ENCODE results near the gene IL6.
"Not testable (repeated sequence)": the region's sequence is repeated elsewhere in the genome, so short reads cannot be mapped to it uniquely, and the experiment has no call there.

The IL6 gene

GRCh38 chr7:22704722-22705121 is 22.3 kb upstream of the IL6 start:
- not testable (repeated sequence) for DNase-seq

- DNase-seq, result not testable (repeated sequence)
These were observed 21.1 kb upstream of the IL6 start for GRCh38 chr7:22705874-22706273.

DNA sequence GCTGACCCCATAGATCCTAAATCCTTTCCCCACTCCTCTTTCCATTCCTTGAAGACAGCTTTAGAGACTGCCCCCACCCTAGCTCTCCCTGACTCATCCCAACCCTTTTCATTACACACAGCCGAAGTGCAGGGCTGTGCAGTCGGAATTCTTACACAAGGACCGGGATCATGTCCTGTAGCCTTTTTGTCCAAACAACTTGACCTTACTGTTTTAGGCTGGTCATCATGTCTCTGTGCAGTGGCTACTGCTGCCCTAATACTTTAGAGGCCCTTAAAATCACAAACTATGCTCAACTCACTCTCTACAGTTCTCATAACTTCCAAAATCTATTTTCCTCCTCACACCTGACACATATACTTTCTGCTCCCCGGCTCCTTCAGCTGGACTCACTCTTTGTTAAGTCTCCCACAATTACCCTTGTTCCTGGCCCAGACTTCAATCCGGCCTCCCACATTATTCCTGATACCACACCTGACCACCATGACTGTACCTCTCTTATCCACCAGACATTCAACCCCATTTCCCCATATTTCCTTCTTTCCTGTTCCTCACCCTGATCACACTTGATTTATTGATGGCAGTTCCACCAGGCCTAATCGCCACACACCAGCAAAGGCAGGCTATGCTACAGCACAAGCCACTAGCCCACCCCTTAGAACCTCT is 19.8 kb upstream of the IL6 start:
- DNase-seq, result not testable (repeated sequence)

GRCh38 chr7:22708214-22708613 is 18.8 kb upstream of the IL6 start:
- DNase-seq, result not testable (repeated sequence)

DNA sequence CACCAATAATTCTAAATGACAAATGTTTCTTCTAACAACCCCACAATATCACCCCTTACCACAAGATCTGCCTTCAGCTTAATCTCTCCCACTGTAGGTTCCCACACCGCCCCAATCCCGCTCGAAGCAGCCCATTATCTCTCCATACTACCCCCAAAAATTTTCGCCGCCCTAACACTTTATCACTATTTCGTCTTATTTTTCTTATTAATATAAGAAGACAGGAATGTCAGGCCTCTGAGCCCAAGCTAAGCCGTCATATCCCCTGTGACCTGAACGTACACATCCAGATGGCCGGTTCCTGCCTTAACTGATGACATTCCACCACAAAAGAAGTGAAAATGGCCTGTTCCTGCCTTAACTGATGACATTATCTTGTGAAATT is 18.3 kb upstream of the IL6 start:
- DNase-seq, result not testable (repeated sequence)

DNA sequence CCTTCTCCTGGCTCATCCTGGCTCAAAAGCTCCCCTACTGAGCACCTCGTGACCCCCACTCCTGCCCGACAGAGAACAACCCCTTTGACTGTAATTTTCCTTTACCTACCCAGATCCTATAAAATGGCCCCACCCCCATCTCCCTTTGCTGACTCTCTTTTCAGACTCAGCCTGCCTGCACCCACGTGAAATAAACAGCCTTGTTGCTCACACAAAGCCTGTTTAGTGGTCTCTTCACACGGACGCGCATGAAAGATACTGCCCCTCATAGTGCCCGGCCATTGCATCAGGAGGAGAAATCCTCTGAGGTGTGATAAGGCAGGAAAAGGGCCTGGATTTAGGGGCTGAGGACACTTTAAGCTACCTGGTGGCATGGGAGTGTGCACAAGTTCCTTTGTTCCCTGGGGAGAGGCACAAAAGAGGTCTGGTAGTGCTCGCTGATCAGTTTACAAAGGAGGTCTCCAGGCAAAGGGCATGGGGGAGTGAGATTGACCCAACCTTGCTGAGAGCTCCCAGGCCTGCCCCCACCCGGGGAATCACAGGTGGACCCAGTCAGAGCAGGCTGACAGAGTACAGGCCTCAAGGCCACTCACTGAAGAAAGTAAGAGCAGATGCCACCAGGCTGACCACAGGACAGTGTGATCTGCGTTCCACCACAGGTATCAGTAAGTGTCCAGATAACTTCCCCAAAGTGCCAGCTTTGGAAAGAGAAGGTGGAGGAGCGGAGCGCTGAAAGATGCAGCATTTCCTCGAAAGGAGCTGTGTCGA is 17.8 kb upstream of the IL6 start:
- not testable (repeated sequence) for DNase-seq

GRCh38 chr7:22709857-22710256 is 17.1 kb upstream of the IL6 start:
- no peak for DNase-seq

DNA sequence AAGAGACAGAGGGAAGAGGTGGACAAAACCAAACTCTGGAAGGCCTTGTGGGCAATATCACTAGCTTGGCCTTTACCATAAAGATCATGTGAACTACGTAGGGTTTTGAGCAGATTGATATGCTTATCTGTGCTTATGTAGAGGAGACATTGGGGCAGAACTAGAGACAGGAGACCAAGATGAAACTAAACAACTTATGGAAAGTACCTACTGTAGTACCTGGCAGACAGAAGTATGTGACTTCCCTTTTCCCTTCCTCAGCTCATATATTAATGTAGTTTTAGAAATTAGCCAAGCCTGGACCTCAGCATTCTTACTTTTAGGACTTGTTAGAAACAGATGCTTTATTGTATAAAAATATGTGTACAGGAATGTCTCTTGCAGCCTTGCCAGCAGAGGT is 14.0 kb upstream of the IL6 start:
- DNase-seq, result no peak

GRCh38 chr7:22713463-22713862 is 13.5 kb upstream of the IL6 start:
- DNase-seq, result no peak

DNA sequence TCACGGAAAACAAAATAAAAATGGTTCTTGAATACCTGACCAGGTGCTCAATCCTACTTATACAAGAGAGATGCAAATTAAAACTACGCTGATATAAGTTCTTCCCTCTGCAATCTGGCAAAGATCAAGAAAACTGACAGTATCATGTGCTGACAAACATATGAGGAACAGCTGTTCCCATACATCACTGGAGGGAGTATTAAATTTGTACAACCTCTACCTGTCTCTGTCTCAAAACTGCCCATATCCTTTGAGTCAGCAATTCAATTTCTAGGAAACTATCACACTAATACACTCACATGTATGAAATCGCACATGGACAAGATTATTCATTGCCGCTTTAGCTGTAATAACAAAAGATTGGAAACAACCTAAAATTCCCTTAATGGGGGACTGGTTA is 11.0 kb upstream of the IL6 start:
- no peak for DNase-seq

DNA sequence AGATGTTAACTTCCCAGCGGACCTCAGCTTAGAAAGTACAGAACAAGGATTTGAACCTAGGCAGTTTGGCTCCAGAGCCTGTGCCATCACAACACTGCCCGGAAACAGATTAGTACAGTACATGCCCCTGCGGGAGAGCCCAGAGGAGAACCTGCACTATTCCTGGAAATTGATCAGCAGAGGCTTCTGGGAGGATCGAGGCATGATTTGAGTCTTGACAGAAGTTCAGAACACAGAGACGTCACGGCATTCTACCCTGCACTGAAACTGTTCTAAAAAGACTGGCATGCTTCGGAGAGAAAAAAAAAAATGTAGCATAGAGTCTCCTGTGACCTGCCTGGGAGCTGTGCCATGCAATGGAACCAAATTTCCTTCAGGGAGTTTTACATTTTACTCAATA is 9.2 kb upstream of the IL6 start:
- no peak for DNase-seq

GRCh38 chr7:22718200-22718711 is 8.7 kb upstream of the IL6 start:
- DNase-seq, result no peak

GRCh38 chr7:22718911-22719420 is 8.0 kb upstream of the IL6 start:
- DNase-seq, result no peak

DNA sequence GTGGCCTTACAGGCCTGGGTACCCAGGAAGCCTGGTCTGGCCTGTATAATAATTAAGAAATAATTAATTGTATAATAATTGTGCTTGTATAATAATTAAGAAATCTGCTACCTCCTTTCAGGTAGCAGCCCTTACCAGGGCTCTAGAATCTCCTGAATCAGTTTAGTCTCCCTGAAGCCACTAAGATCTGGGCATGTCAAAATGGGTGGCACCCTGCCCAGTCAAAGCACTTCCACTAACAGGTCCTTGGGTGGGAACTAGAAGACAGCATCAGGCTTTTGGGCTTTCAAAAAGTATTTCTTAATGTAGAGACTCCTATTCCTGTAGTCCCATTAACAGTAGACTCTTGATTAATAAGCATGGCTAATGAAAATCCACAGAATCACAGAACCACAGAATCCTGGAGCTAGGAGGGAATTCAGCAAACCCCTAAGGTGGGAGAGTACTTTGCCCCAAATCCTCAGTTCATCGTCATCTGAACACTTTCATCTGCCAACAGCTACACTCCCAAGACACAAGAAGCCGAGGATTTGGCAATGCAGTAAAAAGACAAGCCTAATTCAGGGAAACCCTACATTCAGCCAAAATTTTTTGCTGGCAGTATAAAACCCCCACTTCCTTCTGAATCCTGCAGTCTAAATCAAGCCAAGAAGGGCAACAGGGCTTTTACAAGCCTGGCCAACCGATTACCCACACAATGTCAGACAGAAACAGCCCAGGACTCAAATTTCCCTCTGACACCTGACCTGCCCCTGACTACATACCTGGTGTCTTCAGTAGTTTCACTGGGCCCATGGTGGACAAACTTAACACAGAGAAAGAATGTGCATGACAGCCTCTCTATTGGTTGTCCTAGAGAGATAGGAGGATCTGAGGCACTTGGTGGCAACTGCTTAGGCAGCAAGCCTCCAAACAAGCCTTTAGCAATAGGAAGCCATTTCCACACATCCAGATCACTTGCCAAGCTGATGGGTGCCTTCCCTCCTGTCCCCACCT is 5.9 kb upstream of the IL6 start:
- no peak for DNase-seq

- no peak for DNase-seq
These were observed 4.3 kb upstream of the IL6 start for GRCh38 chr7:22722536-22723180.

GRCh38 chr7:22723181-22723601 is 3.8 kb upstream of the IL6 start:
- no peak for DNase-seq

DNA sequence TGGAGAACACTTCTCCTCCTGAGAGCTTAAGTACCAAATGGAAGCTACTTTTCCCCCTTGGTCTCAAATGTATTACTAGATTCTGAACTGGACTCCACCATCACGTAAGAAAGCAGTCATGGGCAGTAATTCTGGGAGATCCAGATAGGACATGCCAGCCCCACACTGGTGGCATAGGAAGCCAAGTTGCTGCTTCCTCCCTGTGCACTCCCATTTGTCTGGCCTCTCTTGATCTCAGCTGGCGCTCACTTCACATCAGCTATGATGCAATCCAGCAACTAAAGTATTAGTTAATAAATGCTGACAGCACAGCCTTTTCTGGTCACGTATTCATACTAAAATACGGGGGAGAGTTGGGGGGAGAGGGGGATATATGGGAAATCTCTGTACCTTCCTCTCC is 3.4 kb upstream of the IL6 start:
- DNase-seq, result no peak

GRCh38 chr7:22724861-22725260 is 2.1 kb upstream of the IL6 start:
- no peak for DNase-seq

DNA sequence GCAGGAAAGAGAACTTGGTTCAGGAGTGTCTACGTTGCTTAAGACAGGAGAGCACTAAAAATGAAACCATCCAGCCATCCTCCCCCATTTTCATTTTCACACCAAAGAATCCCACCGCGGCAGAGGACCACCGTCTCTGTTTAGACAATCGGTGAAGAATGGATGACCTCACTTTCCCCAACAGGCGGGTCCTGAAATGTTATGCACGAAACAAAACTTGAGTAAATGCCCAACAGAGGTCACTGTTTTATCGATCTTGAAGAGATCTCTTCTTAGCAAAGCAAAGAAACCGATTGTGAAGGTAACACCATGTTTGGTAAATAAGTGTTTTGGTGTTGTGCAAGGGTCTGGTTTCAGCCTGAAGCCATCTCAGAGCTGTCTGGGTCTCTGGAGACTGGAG is 1.4 kb upstream of the IL6 start:
- DNase-seq, result no peak

DNA sequence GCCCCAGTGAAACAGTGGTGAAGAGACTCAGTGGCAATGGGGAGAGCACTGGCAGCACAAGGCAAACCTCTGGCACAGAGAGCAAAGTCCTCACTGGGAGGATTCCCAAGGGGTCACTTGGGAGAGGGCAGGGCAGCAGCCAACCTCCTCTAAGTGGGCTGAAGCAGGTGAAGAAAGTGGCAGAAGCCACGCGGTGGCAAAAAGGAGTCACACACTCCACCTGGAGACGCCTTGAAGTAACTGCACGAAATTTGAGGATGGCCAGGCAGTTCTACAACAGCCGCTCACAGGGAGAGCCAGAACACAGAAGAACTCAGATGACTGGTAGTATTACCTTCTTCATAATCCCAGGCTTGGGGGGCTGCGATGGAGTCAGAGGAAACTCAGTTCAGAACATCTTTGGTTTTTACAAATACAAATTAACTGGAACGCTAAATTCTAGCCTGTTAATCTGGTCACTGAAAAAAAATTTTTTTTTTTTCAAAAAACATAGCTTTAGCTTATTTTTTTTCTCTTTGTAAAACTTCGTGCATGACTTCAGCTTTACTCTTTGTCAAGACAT is 574 bp upstream of the IL6 start:
- peak; percentile 76 for DNase-seq

DNA sequence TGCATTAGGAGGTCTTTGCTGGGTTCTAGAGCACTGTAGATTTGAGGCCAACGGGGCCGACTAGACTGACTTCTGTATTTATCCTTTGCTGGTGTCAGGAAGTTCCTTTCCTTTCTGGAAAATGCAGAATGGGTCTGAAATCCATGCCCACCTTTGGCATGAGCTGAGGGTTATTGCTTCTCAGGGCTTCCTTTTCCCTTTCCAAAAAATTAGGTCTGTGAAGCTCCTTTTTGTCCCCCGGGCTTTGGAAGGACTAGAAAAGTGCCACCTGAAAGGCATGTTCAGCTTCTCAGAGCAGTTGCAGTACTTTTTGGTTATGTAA is 675 bp downstream of the IL6 start:
- no peak for DNase-seq

DNA sequence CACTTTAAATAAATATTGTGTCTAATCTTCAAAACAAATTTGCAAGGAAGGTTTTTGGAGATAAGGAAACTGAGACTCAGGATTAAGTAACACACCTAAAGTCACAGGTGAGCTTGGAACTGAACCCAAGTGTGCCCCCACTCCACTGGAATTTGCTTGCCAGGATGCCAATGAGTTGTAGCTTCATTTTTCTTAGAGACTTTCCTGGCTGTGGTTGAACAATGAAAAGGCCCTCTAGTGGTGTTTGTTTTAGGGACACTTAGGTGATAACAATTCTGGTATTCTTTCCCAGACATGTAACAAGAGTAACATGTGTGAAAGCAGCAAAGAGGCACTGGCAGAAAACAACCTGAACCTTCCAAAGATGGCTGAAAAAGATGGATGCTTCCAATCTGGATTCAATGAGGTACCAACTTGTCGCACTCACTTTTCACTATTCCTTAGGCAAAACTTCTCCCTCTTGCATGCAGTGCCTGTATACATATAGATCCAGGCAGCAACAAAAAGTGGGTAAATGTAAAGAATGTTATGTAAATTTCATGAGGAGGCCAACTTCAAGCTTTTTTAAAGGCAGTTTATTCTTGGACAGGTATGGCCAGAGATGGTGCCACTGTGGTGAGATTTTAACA is 1.5 kb downstream of the IL6 start:
- no peak for DNase-seq

Measured in activated CD8-positive, alpha-beta memory T cell treated with anti-CD3 and anti-CD28 coated beads for 24 hours (primary cell).